GM10266 (cell line): ENCODE measurements around the gene SFSWAP.

Source experiments
- DNase-seq: peaks from one replicate; pipeline ENCODE4 v3.0.0; 2012; ENCODE audit errors: extremely low spot score
- TF ChIP-seq, protein P1 (sequence below): IDR thresholded peaks from 2 replicates; pipeline ENCODE4 v1.5.1; 2012; ENCODE audit warnings: mild to moderate bottlenecking, low read depth; ENCODE audit not compliant: control insufficient read depth, insufficient read depth; ENCODE audit errors: missing control alignments

Gene SFSWAP

DNA sequence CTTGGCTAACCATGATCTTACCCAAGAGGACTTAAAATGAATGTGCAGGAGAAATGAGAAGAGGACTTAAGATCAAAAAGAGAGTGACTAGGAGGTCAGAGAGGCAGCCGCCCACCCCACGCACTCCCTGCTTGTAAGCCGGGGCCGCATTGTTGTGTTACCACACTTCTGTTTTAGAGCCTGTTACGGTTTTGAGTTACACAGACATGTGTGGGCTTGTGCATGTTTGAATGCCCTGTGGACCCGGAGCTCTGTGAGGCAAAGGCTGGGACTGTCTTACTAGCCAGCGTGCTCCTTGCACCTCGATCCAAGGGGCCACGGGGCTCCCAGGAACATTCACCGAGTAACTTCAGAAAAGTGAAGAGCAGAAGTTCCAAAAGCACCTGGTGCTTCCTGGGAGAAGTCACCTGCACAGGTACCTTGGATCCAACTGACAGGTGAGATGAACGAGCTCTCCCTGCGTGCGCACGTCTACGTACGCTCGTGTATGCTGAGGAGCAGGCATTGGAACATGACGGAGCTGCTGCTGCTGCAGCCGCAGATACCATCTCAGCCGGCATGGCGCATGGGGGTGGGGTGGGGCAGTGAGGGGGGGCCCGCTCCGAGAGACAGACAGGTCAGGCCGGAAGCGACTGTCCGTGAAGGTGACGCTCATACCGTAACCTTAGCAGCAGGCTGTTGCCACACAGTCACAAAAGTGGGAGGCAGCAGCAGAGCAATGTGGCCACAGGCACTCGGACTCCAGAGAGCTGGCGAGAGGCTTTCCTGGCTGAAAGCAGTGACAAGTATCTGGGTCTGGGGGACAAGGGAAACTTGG lies 23.7 kb downstream of the SFSWAP start:
- TF ChIP-seq, protein P1, sequence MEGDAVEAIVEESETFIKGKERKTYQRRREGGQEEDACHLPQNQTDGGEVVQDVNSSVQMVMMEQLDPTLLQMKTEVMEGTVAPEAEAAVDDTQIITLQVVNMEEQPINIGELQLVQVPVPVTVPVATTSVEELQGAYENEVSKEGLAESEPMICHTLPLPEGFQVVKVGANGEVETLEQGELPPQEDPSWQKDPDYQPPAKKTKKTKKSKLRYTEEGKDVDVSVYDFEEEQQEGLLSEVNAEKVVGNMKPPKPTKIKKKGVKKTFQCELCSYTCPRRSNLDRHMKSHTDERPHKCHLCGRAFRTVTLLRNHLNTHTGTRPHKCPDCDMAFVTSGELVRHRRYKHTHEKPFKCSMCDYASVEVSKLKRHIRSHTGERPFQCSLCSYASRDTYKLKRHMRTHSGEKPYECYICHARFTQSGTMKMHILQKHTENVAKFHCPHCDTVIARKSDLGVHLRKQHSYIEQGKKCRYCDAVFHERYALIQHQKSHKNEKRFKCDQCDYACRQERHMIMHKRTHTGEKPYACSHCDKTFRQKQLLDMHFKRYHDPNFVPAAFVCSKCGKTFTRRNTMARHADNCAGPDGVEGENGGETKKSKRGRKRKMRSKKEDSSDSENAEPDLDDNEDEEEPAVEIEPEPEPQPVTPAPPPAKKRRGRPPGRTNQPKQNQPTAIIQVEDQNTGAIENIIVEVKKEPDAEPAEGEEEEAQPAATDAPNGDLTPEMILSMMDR: no peak
- DNase-seq: no peak

DNA sequence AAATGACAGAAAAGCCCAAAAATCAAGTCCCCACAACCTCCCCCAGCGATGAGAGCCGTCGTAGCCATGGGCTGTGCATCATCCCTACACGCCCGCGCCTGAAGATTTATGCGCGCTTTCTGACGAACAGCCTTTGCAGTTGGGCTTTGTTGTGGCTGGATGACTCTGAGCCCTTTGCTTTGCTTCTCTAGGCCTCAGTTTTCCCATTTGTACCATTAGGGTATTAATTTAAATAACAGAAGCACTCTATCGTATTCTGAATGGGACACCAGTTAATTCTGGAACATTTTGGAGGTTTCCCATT lies 24.2 kb downstream of the SFSWAP start:
- TF ChIP-seq, protein P1: no peak
- no peak for DNase-seq

DNA sequence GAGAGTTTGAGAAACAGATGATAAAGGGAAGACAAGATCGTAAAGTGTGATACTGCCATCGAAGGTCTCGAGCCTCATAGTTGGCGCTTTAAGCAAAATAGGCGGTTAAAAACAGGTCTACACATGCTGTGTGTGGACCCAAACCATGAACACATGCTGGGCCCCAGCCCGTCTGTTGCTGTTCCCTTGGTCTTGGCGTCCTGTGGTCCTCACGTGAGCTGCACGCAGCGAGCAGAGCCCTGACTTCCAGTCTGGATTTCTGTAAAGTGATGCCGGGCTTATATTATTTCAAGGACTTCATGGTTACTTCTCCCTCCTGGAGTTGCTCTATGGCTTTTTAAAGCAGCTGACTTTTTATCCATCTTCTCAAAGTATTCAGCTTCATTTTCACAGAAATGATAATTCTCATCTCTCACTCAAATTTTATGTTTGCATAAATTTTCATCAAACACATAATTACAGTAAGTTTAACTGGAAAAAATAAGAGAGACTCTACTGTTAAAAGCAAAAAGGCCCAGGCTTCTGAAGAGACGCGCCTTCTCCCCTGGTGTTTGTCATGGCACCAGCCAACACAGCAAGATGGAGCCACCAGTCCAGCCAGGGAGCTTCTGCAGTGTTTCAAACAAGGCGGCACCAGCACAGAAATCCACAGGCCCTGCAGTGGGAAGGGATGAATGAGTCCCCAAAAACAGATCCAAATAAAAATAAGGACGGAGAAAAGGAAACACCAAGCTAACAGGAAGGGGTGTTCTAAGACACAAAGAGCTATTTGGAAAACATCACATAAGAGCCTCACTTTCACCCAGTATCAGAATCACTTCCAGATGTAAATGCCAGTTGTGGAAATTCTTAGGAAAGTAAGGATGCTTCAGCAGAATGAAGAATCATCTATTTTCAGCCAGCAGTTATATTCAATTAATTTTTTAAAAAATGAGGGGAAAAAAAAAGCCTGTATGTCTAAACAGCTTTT lies 24.9 kb downstream of the SFSWAP start:
- TF ChIP-seq, protein P1: no peak
- DNase-seq: no peak

DNA sequence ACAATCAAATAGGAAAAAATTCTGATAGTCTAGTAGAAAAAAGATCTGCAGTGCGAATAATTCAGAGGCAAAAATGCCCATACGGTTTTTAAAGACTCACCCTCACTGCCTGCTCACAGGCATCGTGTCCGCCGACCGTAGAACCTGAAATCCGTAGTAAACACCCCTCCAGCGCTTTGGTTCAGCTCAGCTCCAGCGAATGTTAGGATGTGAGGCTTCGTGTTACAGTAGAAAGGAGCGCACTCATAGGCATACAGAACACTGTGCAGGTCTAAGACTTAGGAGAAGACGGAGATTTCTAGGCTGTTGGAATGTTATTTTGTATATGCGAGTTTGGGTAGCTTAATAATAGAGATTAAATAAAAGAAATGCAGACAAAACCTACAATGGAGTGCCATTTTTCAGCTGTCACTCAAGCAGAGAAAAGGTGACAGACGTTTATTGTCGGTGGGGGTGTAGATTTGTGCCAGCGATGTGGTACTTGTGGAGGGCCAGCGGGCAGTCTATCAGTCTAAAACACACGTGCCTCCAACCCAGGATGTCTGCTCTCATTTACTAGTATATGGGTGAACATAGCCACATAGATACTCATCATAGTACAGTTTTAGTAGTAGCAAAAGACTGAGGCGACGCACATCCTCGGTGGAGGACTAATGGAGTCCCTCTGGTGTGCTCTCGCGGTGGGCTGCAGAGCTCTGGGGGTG lies 25.7 kb downstream of the SFSWAP start:
- no peak for DNase-seq
- TF ChIP-seq, protein P1: no peak

DNA sequence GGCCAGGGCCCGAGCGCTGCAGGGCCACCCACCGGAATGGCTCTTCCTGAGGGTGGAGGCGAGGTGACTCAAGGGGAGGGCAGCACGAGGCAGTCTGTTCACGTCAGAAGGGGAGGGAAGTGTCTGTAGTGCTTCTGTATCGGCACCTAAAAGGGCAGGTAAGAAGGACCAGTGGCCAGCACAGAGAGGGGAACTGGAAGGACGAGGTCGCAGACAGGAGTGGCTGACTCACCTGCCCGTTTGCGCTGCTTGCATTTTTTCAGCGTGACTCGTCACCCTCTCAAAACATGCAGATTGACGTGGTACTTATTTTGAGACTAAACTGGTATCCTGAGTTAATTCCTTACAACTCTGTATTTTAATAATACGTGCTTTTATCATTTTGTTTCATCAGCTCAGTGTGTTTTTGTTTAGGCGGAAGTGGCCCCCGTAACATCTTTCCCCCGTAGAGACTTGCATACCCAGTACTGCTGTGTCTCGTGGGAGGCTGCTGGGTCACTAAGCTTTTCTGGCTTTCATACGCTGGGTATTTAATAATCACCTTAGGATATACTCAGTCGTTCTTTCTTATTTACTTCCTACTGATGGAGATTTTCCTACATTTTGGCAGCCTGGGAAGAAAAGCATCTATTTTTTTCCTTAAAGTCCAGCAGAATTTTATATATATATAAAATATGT lies 26.4 kb downstream of the SFSWAP start:
- TF ChIP-seq, protein P1: no peak
- no peak for DNase-seq

DNA sequence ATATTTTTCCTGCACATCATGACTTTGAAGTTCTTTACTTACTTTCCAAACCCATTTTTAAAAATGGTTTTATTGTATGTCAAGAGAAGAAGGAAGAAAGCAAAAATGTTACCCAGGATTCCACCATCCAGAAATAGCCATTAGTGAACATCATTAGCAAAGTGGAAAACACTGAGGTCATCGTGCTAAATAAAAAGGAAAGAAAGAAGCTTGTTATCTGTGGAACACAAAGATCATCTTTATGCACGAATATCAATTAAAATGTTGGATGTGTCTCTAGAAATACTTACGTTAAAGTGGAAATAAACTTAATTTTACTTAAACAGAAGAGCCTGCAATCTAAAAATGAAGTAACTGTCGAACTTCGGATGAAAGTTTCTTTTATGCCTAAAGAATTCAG lies 27.3 kb downstream of the SFSWAP start:
- no peak for DNase-seq
- TF ChIP-seq, protein P1: no peak
